ENCODE results near the gene HOXD9. TPM values are rescaled to one million over a fixed set of nuclear protein-coding genes. Genes with fewer than 3 reads are reported as not detected.

Gene HOXD9
- total and polyA plus RNA-seq, 2 of the 8 experiments (the other 6 are each of a cell fraction or from before 2014, with no cell fraction given) = not detected

DNA sequence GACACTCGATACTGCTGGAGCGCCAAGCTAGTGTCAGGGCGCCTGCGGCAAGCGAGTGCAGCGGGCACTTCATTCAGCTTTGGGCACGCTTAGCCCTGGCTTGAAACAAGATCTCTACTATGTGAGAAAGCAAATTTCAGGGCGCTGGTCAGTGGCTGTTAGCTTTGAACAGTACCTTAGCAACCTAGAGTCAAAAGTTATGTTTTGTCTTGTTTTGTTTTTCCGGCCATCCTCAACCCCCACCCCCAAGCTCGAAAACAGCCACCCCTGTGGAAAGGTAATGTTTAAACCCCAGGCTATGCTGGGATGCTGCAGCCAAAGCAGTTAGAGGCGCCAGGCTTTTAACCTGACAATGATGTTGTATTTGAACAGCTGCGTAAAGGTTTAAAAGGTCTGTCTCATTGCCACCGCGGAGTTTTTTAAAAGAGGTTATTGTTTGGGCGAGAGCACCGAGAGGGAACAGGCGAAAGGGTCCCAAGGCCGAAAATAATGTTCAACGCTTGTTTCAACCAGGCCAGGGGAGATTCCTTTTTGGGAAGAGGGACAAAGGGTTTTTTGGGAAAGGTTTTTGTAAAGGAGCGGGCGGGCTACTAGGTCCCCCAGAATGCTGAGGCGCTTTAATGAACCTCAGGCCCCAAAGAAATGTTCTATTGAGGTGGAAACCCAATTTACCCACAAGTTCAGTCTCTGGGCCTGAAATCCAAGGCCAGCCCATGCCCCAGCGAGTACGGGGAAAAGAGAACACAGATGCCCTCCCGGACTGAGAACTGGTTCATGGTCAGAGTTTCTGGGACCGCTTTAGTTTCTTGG lies 8.2 kb upstream of the HOXD9 start:
- FAIRE-seq (no peak), DNase-seq (ENCODE audit: low read depth in 1 of 2, low spot score in 2 of 2) (peak in 1 of 2 experiments; percentile 58)
- Histone ChIP-seq H2BK15ac (ENCODE audit: low read length) (no peak overlapping the region), H3K4me3 (ENCODE audit: extremely low read depth in 1 of 4, insufficient read depth in 2 of 4, low read depth in 3 of 4, low read length in 4 of 4) (no peak overlapping the region), H2BK120ac (replicated peaks; ENCODE audit: low read depth, low read length) (no peak overlapping the region), H3K36me3 (ENCODE audit: control insufficient read depth in 2 of 4, insufficient read depth in 4 of 4, low read length in 3 of 4) (peaks cover 0 to 13% (median 0%) of the 10 kb centered on the region in 4 experiments; a peak in 1 of 8 replicates), H3K14ac (ENCODE audit: insufficient read length) (no peak overlapping the region), H3K23me2 (ENCODE audit: low read depth, low read length) (no peaks in the 10 kb centered on the region; the same call in 1 of the 2 replicates), H4K8ac (ENCODE audit: extremely low read depth, insufficient read depth, low read length) (no peak overlapping the region), H3K4ac (replicated peaks; ENCODE audit: insufficient read length, low read depth, low read length) (no peak overlapping the region), H2AK5ac (ENCODE audit: low read depth, low read length) (no peak overlapping the region), H3K56ac (replicated peaks; ENCODE audit: insufficient read length, low read depth, low read length) (no peak overlapping the region), H3K23ac (ENCODE audit: insufficient read length) (no peak overlapping the region), H3K9ac (replicated peaks in 1 of 4; ENCODE audit: extremely low read depth in 1 of 4, low read depth in 3 of 4, low read length in 3 of 4) (no peak overlapping the region), H3K4me2 (ENCODE audit: insufficient read depth in 1 of 2, low read depth in 2 of 2, low read length in 2 of 2) (no peak overlapping the region), H3K18ac (ENCODE audit: extremely low read depth, low read length) (no peak overlapping the region), H2AFZ (ENCODE audit: low read length) (no peak overlapping the region), H3K4me1 (replicated peaks in 1 of 4; ENCODE audit: control insufficient read depth in 3 of 4, insufficient read depth in 4 of 4, low read length in 3 of 4) (peaks cover 0 to 3% (median under 1%) of the 10 kb centered on the region in 4 experiments; a peak in 4 of 7 replicates), H2BK5ac (ENCODE audit: low read depth, low read length) (no peak overlapping the region), H4K5ac (ENCODE audit: insufficient read length, low read depth, low read length) (no peak overlapping the region), H3K27me3 (replicated peaks in 1 of 4; ENCODE audit: control insufficient read depth in 3 of 4, extremely low read depth in 1 of 4, insufficient read depth in 3 of 4, low read length in 3 of 4) (peaks cover 92 to 100% (median 99%) of the 10 kb centered on the region in 4 experiments), H4K91ac (replicated peaks; ENCODE audit: insufficient read length, low read length) (no peak overlapping the region), H3K9me3 (ENCODE audit: insufficient read depth in 2 of 2, low read depth in 1 of 2, low read length in 1 of 2) (peaks cover 0 to 16% of the 10 kb centered on the region in 2 experiments; a peak in 2 of 4 replicates), H2BK12ac (ENCODE audit: low read depth, low read length) (no peak overlapping the region), H3K79me1 (ENCODE audit: low read depth, low read length) (no peaks in the 10 kb centered on the region), H4K20me1 (replicated peaks in 1 of 2; ENCODE audit: control insufficient read depth in 1 of 2, insufficient read depth in 2 of 2, low read length in 2 of 2) (peaks cover 17 to 27% of the 10 kb centered on the region in 2 experiments), H3K79me2 (ENCODE audit: control insufficient read depth in 1 of 2, insufficient read depth in 2 of 2, low read length in 2 of 2) (no peaks in the 10 kb centered on the region), H3K27ac (ENCODE audit: low read depth, low read length) (no peak overlapping the region), H2BK20ac (ENCODE audit: low read length) (no peak overlapping the region)
- TF ChIP-seq SUZ12 (IDR thresholded peaks at IDR 0.05; ENCODE audit: low read length) (peak; percentile 96), HDAC6 (IDR thresholded peaks at IDR 0.05; ENCODE audit: low read depth, low read length) (no peak), RNF2 (IDR thresholded peaks at IDR 0.05; ENCODE audit: borderline replicate concordance, low read depth, low read length, missing control alignments, poor library complexity, severe bottlenecking) (peak; percentile 94), TCF12 (IDR thresholded peaks at IDR 0.05; ENCODE audit: low read depth, low read length) (peak; percentile 61; the same call in 1 of the 2 replicates), EZH2 (IDR thresholded peaks at IDR 0.05; ENCODE audit: low read depth, low read length, severe bottlenecking) (peak; percentile 95), ZNF274 (IDR thresholded peaks at IDR 0.05; ENCODE audit: borderline replicate concordance, extremely low read depth, low read length) (no peak)
- POLR2A ChIA-PET (ENCODE audit: partially characterized antibody) = interaction anchor here (1.6 kb wide), 1 partner anchor 50 kb away, joined by 4 read pairs; no protein-coding TSS in a partner anchor
- CTCF ChIA-PET (ENCODE audit: partially characterized antibody) = interaction anchor here (0.6 to 5.4 kb wide), 16 partner anchors 8 to 536 kb away, joined by 3 to 42 read pairs (median 3); partner anchors contain the start of gene HOXD9
- 12% methylated on average over 26 of the region's 26 CpGs; no CpG with 5 or more reads in 1 of the 2 experiments for WGBS, 2 experiments (ENCODE audit: extremely low coverage in 1 of 2, insufficient coverage in 1 of 2, insufficient read length in 1 of 2, insufficient replicate concordance in 2 of 2, low coverage in 1 of 2, low lambda C conversion rate in 2 of 2, missing lambda C conversion rate in 1 of 2)
